Measurements from ENCODE around the gene PIN4. TPM values are rescaled to one million over a fixed set of nuclear protein-coding genes. Genes with fewer than 3 reads are reported as not detected.

PIN4 gene
- 6.0 and 9.6 TPM in 2 replicates for total RNA-seq

GRCh38 chrX:72181178-72182125 lies at the start of gene PIN4:
Gene PIN4, plus strand, starts transcription at chrX:72181757. Its CDS starts 29 bp downstream, at chrX:72181786.

GRCh38 chrX:72238721-72239475 lies 57.3 kb downstream of the PIN4 start, which contains the start of gene ERCC6L:
Gene ERCC6L, minus strand, starts transcription at chrX:72239027. Its CDS starts 116 bp downstream, at chrX:72238911.

Other genes with a start within 250 kb of the PIN4 start
- gene RTL5, start 49.8 kb upstream of the PIN4 start, total RNA-seq, result 5.3 and 7.2 TPM in 2 replicates
- 0.63 and 1.6 TPM in 2 replicates for gene ERCC6L, start 57.3 kb downstream of the PIN4 start, total RNA-seq
- gene RPS4X, start 95.5 kb downstream of the PIN4 start, total RNA-seq, result 466 and 529 TPM in 2 replicates
- gene CITED1, start 124.2 kb downstream of the PIN4 start, total RNA-seq, result not detected in 2 replicates